ENCODE measurements around the gene DZANK1. TPM values are rescaled to one million over a fixed set of nuclear protein-coding genes. Genes with fewer than 3 reads are reported as not detected.

DZANK1 gene
- total and polyA plus RNA-seq, 5 donors, result 0.53 to 1.0 (median 0.79) TPM

DNA sequence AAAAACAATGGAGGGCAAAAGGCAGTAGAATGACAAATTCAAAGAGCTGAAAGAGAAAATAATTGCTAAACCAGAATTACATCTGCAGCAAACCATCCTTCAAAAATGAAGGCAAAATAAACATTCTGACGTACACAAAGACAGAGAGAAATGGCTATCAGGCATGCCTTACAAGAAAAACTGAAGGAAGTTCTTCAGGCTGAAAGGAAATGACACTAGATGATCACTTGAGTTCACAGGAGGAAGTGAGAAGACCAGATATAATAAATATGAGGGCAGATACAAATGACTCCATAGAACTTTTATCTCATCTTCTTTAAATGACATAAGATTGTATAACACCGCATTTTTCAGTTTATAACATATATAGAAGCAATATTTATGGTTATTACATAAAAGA is 30.0 kb downstream of the DZANK1 start:
- ATAC-seq (no peak), DNase-seq (no peak)
- no peaks in the 10 kb centered on the region for H3K9me3 ChIP-seq (ENCODE audit: control insufficient read depth, low read length)
- intact Hi-C loops (cut with DNase I), result no loop called here
- 66% methylated on average over 2 of the region's 2 CpGs for WGBS
- no peaks in the 10 kb centered on the region for H3K4me1 ChIP-seq (ENCODE audit: control insufficient read depth, insufficient read depth, low read length)
- H3K27me3 ChIP-seq (ENCODE audit: control insufficient read depth, insufficient read depth), result no peaks in the 10 kb centered on the region
- no peak overlapping the region for H3K4me3 ChIP-seq (ENCODE audit: low read length)
- H3K27ac ChIP-seq (ENCODE audit: low read length), result no peak overlapping the region

DNA sequence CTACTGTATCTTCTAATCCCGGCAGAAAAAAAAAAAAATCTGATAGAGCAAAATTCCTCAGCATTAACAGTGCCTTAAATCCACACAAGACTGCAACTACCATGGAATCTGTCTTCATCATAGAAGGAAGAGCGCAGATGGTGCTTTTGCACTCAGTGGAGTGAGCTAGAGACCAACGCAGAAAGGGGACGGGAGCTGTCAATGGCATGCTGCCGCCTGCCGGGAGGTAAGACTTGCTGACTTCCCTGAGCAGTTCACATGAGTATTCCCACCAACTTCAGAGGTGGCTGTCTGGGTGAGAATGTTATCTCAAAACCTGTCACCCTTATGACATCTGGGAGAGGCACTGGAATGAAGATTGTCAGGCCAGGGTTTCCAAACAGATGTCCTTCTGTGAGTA is 35.6 kb downstream of the DZANK1 start:
- no peak overlapping the region for H3K27ac ChIP-seq (ENCODE audit: low read length)
- no peaks in the 10 kb centered on the region for H3K27me3 ChIP-seq (ENCODE audit: control insufficient read depth, insufficient read depth)
- no peaks in the 10 kb centered on the region for H3K9me3 ChIP-seq (ENCODE audit: control insufficient read depth, low read length)
- ATAC-seq, result no peak
- WGBS, result 69% methylated on average over 6 of the region's 6 CpGs
- peaks cover 1% of the 10 kb centered on the region for H3K4me1 ChIP-seq (ENCODE audit: control insufficient read depth, insufficient read depth, low read length)
- H3K4me3 ChIP-seq (ENCODE audit: low read length), result no peak overlapping the region
- peak in 1 of 3 donors; percentile 53 for DNase-seq
- intact Hi-C loops (cut with DNase I), result no loop called here

DNA sequence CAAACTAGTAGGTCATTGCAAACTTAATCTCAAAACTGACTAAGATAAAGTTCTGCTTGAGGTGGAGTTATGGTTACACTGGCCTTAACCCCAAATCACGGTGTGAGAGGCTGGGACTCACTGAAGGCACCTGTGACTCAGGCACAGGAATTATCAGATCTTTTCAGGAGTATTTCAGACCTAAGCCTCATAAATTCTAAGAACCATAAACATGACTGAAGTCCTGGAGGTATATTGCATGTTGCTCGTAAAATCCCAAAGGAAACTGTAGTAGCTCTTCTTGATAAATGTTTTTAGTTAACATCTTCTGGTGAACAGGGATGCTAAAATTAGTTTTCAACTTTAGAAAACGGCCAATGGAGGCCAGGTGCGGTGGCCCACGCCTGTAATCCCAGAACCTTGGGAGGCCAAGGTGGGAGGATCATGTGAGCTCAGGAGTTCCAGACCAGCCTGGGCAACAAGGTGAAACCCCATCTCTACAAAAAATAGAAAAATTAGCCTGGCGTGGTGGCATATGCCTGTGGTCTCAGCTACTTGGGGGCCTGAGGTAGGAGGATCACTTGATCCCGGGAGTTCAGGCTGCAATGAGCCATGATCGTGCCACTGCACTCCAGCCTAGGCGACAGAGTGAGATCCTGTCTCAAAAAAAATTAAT is 36.5 kb downstream of the DZANK1 start:
- ATAC-seq, result no peak
- no peaks in the 10 kb centered on the region for H3K27me3 ChIP-seq (ENCODE audit: control insufficient read depth, insufficient read depth)
- no peak overlapping the region for H3K4me3 ChIP-seq (ENCODE audit: low read length)
- intact Hi-C loops (cut with DNase I), result no loop called here
- 90% methylated on average over 9 of the region's 9 CpGs for WGBS
- no peak overlapping the region for H3K27ac ChIP-seq (ENCODE audit: low read length)
- H3K9me3 ChIP-seq (ENCODE audit: control insufficient read depth, low read length), result no peaks in the 10 kb centered on the region
- no peak for DNase-seq
- peaks cover 1% of the 10 kb centered on the region for H3K4me1 ChIP-seq (ENCODE audit: control insufficient read depth, insufficient read depth, low read length)

DNA sequence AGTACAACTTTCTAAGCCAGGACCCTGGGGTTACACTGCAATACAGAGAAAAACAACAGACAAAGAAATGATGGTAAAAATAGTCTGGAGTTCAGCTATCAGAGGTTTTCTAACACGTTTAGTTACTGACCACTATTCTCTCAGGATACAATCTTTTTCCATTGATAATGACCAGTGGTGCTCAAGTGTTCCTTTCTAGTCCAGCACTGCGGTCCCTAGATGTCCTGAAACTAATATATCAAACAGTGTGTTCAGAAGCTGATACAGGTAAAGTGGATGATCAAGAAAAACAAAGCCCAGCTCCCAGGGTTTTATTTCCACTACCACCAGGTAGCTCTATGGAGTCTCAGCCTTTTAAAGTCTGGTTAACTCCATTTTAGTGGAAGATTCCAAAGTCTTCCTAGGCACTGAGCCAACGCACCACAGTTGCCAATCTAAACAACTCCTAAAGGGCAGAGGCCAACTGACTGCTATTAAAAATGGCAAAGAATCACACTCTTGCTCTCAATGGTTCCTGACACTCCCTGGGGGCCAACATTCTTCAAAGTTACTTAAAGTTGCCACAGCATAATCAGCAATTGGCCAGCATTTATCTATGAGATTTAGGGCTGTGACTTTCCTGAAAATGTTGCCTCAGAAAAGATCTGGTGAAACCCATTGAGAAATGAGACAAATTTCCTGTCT is 38.2 kb downstream of the DZANK1 start:
- DNase-seq (peak; percentile 64 to 70 (median 68)), ATAC-seq (peak; percentile 90 to 97)

DNA sequence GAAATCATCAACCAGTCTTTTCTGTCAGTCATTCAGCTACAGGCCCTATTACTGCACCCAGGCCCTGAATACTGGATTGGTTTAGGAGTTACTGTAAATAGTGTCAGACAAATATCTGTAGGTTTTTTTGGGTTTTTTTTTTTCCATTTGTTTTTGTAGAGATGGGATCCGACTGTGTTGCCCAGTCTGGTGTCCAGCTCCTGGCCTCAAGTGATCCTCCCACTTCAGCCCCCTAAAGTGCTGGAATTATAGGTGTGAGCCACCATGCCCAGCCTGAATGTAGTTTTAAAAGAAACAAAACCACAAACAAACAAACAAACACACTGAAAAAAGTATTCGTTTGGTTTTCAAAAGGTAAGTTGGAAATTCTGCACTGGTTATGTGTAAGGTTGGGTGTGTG is 39.6 kb downstream of the DZANK1 start:
- Histone ChIP-seq H3K27ac (ENCODE audit: low read length) (no peak overlapping the region), H3K4me3 (ENCODE audit: low read length) (no peak overlapping the region), H3K4me1 (ENCODE audit: control insufficient read depth, insufficient read depth, low read length) (peaks cover 1% of the 10 kb centered on the region), H3K9me3 (ENCODE audit: control insufficient read depth, low read length) (no peaks in the 10 kb centered on the region), H3K27me3 (ENCODE audit: control insufficient read depth, insufficient read depth) (no peaks in the 10 kb centered on the region)
- ATAC-seq (no peak), DNase-seq (no peak)
- WGBS, result 90% methylated on average over 2 of the region's 2 CpGs
- intact Hi-C loops (cut with DNase I), result no loop called here

More for the DNA sequence above, 38.2 kb downstream of the DZANK1 start:
- Histone ChIP-seq H3K27me3 (ENCODE audit: control insufficient read depth, insufficient read depth) (no peaks in the 10 kb centered on the region), H3K4me3 (ENCODE audit: low read length) (no peak overlapping the region), H3K9me3 (ENCODE audit: control insufficient read depth, low read length) (no peaks in the 10 kb centered on the region), H3K27ac (ENCODE audit: low read length) (no peak overlapping the region), H3K4me1 (ENCODE audit: control insufficient read depth, insufficient read depth, low read length) (peaks cover 1% of the 10 kb centered on the region)
- 28% methylated on average over 3 of the region's 3 CpGs for WGBS
- intact Hi-C loops (cut with DNase I), result no loop called here

DNA sequence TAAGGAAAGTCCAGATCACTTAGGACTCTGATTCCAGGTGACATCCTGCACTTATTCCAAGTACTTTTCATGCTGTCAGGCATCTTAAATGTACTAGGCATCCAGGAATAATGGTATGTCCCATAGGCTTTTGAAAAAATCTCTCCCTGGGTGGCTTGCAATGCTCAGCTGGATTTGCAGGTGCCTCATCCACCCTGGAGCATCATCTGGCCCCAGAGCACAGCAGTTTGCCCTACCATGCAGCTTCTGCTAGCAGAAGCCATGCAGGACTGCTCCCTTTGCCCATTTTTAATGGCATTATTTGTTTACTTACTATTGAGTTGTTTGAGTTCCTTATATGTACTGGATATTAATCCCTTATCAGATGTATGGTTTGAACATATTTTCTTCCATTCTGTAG is 45.2 kb downstream of the DZANK1 start:
- no peak for DNase-seq
- ATAC-seq, result no peak
- no peaks in the 10 kb centered on the region for H3K4me1 ChIP-seq (ENCODE audit: control insufficient read depth, insufficient read depth, low read length)
- no peak overlapping the region for H3K4me3 ChIP-seq (ENCODE audit: low read length)
- intact Hi-C loops (cut with DNase I), result no loop called here
- H3K27ac ChIP-seq (ENCODE audit: low read length), result no peak overlapping the region
- no peaks in the 10 kb centered on the region for H3K27me3 ChIP-seq (ENCODE audit: control insufficient read depth, insufficient read depth)
- H3K9me3 ChIP-seq (ENCODE audit: control insufficient read depth, low read length), result no peaks in the 10 kb centered on the region

DNA sequence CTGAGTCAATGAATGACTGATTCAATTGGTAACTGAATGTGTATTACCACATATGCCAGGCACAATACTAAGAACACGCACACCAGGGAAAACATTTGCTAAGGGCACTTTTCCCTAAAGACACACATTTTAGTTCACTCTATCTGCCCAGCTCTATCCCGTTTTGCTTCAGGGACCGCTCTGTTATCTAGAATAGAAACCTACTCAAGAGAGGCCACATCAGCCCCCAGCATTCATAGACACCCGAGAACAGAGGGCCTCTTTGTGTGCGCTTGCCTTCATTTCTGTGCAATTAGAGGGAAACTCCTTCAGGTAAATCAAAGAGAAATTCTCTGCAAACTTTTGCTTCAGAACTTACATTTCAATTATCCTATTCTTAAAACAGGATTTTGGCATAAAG is 50.3 kb downstream of the DZANK1 start:
- WGBS, result 65% methylated on average over 5 of the region's 5 CpGs
- H3K4me3 ChIP-seq (ENCODE audit: low read length), result no peak overlapping the region
- no peaks in the 10 kb centered on the region for H3K27me3 ChIP-seq (ENCODE audit: control insufficient read depth, insufficient read depth)
- H3K27ac ChIP-seq (ENCODE audit: low read length), result no peak overlapping the region
- H3K9me3 ChIP-seq (ENCODE audit: control insufficient read depth, low read length), result no peaks in the 10 kb centered on the region
- no peaks in the 10 kb centered on the region for H3K4me1 ChIP-seq (ENCODE audit: control insufficient read depth, insufficient read depth, low read length)
- ATAC-seq (no peak), DNase-seq (no peak)
- intact Hi-C loops (cut with DNase I), result no loop called here

DNA sequence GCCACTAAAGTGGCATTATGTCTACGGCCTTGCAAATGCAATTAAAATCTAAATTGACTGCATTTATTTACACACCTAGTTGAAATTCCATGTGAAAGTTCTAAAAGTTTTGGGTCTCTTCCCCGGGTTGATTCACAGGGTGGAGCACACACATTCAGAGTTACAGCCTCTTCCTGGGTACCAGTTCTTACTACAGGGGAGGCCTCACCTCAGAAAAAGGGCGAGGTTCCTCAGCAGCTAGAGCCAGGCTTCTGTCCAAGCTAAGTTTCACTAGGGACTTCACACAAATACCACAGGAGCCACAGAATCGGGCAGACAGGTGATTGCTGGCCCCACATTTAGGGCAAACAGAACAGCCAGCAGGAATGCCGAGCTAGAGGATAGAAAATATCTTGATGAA is 52.7 kb downstream of the DZANK1 start:
- 81% methylated on average over 5 of the region's 5 CpGs for WGBS
- intact Hi-C loops (cut with DNase I), result no loop called here
- Histone ChIP-seq H3K4me1 (ENCODE audit: control insufficient read depth, insufficient read depth, low read length) (no peaks in the 10 kb centered on the region), H3K4me3 (ENCODE audit: low read length) (no peak overlapping the region), H3K27me3 (ENCODE audit: control insufficient read depth, insufficient read depth) (no peaks in the 10 kb centered on the region), H3K27ac (ENCODE audit: low read length) (no peak overlapping the region), H3K9me3 (ENCODE audit: control insufficient read depth, low read length) (no peaks in the 10 kb centered on the region)
- DNase-seq (no peak), ATAC-seq (no peak)

DNA sequence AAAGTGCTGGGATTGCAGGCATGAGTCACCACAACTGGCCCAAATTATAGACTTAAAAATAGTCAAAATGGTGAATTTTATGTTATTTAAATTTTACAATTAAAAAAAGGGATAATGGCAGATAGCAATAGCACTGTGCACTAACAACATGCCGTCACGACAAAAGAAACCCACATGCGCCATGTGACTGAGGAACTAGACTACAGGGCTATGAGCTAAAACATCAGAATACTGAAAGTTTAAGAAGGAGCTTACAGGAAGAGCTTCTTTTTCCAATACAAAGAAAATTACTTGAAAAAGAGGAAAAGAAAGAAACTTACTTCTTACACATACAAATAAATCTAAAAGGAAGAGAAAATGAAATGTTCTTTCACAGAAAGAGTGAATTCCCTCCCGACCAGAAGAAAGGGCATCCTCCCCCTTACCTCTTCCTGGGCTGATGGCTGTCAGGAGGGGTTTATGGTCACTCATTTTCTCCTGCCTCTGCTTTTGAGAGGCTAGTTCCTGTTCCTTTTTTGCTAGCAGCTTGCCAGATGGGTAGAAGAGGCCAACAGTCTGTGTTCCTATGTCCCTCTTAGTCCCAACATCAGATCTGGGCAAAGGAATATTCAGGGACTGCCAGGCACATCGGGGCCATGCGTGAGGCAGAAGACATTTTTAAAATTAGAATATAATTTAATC is 54.5 kb downstream of the DZANK1 start:
- Histone ChIP-seq H3K9me3 (ENCODE audit: control insufficient read depth, low read length) (no peaks in the 10 kb centered on the region), H3K4me3 (ENCODE audit: low read length) (no peak overlapping the region), H3K4me1 (ENCODE audit: control insufficient read depth, insufficient read depth, low read length) (no peaks in the 10 kb centered on the region), H3K27ac (ENCODE audit: low read length) (no peak overlapping the region), H3K27me3 (ENCODE audit: control insufficient read depth, insufficient read depth) (no peaks in the 10 kb centered on the region)
- no peak for DNase-seq
- intact Hi-C loops (cut with DNase I), result no loop called here
- ATAC-seq, result no peak
- 72% methylated on average over 6 of the region's 6 CpGs for WGBS

DNA sequence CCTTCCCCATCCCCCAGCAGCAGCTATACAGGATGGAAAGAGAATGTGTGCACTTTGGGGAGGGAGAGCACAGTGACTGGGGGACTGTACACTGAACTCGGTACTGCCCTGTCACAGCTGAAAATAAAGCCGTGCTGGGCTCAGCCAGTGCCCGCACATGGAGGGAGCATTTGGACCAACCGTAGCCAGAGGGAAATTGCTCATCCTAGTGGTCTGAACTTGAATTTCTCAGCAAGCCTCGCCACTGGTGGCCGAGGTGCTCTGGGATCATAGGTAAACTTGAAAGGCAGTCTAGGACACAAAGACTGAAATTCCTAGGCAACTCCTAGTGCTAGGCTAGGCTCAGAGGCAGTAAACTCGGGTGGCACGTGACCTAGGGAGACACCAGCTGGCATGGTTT is 61.0 kb downstream of the DZANK1 start:
- Histone ChIP-seq H3K27ac (ENCODE audit: low read length) (no peak overlapping the region), H3K4me1 (ENCODE audit: control insufficient read depth, insufficient read depth, low read length) (no peaks in the 10 kb centered on the region), H3K9me3 (ENCODE audit: control insufficient read depth, low read length) (no peaks in the 10 kb centered on the region), H3K27me3 (ENCODE audit: control insufficient read depth, insufficient read depth) (no peaks in the 10 kb centered on the region), H3K4me3 (ENCODE audit: low read length) (no peak overlapping the region)
- DNase-seq, result no peak
- no peak for ATAC-seq
- intact Hi-C loops (cut with DNase I), result no loop called here
- WGBS, result 89% methylated on average over 8 of the region's 8 CpGs

DNA sequence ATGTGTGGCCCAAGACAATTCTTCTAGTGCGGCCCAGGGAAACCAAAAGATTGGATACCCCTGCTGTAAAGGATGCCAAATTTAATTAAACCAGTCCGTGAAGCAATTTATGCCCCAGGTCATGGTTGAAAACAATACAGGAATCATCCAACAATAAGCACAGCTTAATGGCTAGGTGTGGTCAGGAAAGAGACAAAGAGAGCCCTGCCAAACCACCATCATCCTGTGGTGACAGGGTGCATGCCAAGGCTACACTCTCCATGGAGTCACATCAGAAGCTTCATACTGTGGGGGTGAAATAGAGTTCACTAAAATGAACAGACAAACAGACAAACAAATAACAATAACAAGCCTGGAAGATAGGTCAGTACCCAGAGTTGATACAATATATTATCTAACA is 62.7 kb downstream of the DZANK1 start:
- no peaks in the 10 kb centered on the region for H3K27me3 ChIP-seq (ENCODE audit: control insufficient read depth, insufficient read depth)
- intact Hi-C loops (cut with DNase I), result no loop called here
- DNase-seq (no peak), ATAC-seq (no peak)
- H3K27ac ChIP-seq (ENCODE audit: low read length), result no peak overlapping the region
- no peaks in the 10 kb centered on the region for H3K9me3 ChIP-seq (ENCODE audit: control insufficient read depth, low read length)
- H3K4me3 ChIP-seq (ENCODE audit: low read length), result no peak overlapping the region
- WGBS, result 71% methylated on average over 2 of the region's 2 CpGs
- no peaks in the 10 kb centered on the region for H3K4me1 ChIP-seq (ENCODE audit: control insufficient read depth, insufficient read depth, low read length)

Measured in right cardiac atrium (tissue), 5 donors.